Pancreas (tissue), 10 donors: Measurements from ENCODE around the gene CLEC4E. TPM values are rescaled to one million over a fixed set of nuclear protein-coding genes. Genes with fewer than 3 reads are reported as not detected.

ENCODE experiments used
- ATAC-seq, 4 donors: fragments of 200-7000 bp; cut with Tn5 transposase; one replicate each; pipeline versions ENCODE4 v1.8.0 to v1.9.1; 2020; ENCODE audit warnings: mild to moderate bottlenecking in 4 of 4, moderate library complexity in 4 of 4
- DNase-seq, 6 donors: peaks; one replicate each; pipeline ENCODE4 v3.0.0-alpha.2; 2020
- FAIRE-seq: peaks from 2 replicates; lab custom pipeline; 2012; peaks lifted over from hg19 to GRCh38; lab: Jason Lieb, UNC
- H3K27ac ChIP-seq, 4 donors: fragments of 200-600 bp; sonication (generic); 1 replicate in 3 of 4; 2 replicates in 1 of 4; pipeline versions ENCODE4 v1.5.0 to v1.8.0; 2020
- H3K27me3 ChIP-seq, 4 donors: fragments of 200-600 bp; one replicate each; pipeline ENCODE4 v1.8.0; 2021
- H3K36me3 ChIP-seq, 3 donors: fragments of 200-600 bp; sonication (generic) in 1 of 3; one replicate each; pipeline versions ENCODE4 v1.5.0 to v1.8.0; 2020 to 2021
- H3K4me1 ChIP-seq, 3 donors: fragments of 200-600 bp; one replicate each; pipeline ENCODE4 v1.8.0; 2021
- H3K4me3 ChIP-seq, 4 donors: fragments of 200-600 bp; sonication (generic) in 2 of 4; one replicate each; pipeline versions ENCODE4 v1.5.0 to v1.8.0; 2020 to 2021
- H3K9me3 ChIP-seq, 4 donors: fragments of 200-600 bp; one replicate each; pipeline ENCODE4 v1.8.0; 2021
- CTCF ChIP-seq, 4 donors: fragments of 200-600 bp; sonication (generic) in 3 of 4; IDR thresholded peaks; one replicate each; pipeline versions ENCODE4 v1.5.0 to v1.8.0; 2021; ENCODE audit warnings: antibody characterized with exemption in 4 of 4
- WGBS, 2 donors: extraction: QIAGEN DNeasy Blood & Tissue Kit; methylation state at CpG; one replicate each; pipeline ENCODE4 v1.1.7; 2013; 5-methylcytosine and 5-hydroxymethylcytosine counted together
- intact Hi-C, 3 donors: fragments of 100-400 bp; cut with DNase I; formaldehyde crosslinking; loops; one replicate each; pipeline versions ENCODE4 v1.11.1 to v1.14.2; 2022
- polyA plus RNA-seq, 2 donors: library from polyadenylated mRNA; stranded (reverse); fragments of 200-250 nt; gene quantifications; one replicate each; pipeline ENCODE4 v1.2.3, GENCODE V29; 2013
- total RNA-seq, 6 donors: library from RNA; stranded (reverse); fragmentation: NEBNext Ultra II Directional in 4 of 6; extraction: Animal tissue kit (Norgen Biotek cat#: 25700) in 4 of 6; gene quantifications; one replicate each; pipeline versions ENCODE4 v1.2.1 to v1.2.4, GENCODE V29; 2021 to 2023
- donor health status: healthy with polysubstance abuse.
- donor health status: DM: no; HTN: no; CAD: no; lungs with moderate emphysema.
- donor health status: DM: no; HTN: no; CAD: no.
- donor health status: control.
- donor health status: control.
- donor health status: Bipolar disorder and iron deficiency.
- donor health status: DM: yes; HTN: yes; CAD: no.
- donor health status: DM: no; HTN: no; CAD: no.
- donor health status: DM: no; HTN: no; CAD: no.
- donor health status: DM: yes; HTN: yes; CAD: no.

CLEC4E gene
- total and polyA plus RNA-seq, 8 donors: 0.19 to 1.7 (median 0.68) TPM; not detected in 2

DNA sequence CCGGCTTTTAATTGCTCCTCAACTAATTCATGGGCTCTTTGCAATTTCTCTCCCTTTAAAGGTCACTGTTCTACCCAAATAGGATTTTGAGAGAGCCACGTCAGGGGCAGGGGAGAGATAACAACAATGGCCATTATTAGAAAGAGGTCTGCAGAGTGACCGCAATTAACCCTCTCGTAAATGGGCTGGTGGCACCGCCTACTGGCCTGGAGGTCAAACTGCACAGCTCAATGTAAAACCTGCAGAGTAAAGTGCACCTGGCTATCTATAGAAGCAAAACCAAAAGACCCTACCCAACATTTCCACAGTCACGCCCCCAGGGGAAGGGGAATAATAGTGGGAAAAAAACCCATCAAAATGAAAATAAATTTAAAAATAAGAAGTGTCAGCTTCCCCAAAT lies 21.6 kb upstream of the CLEC4E start:
- TF ChIP-seq CTCF (IDR thresholded peaks at IDR 0.05): no peak
- H3K4me3 ChIP-seq: no peak overlapping the region
- no peak for ATAC-seq
- no peak for FAIRE-seq
- peaks cover 0 to 3% (median 0%) of the 10 kb centered on the region in 4 donors for H3K27me3 ChIP-seq
- H3K27ac ChIP-seq: no peak overlapping the region
- H3K9me3 ChIP-seq: no peaks in the 10 kb centered on the region
- intact Hi-C loops: no loop called here
- no peaks in the 10 kb centered on the region for H3K4me1 ChIP-seq
- H3K36me3 ChIP-seq: no peaks in the 10 kb centered on the region
- WGBS, 2 donors: 85 to 94% methylated on average over 6 of the region's 6 CpGs
- DNase-seq: no peak

DNA sequence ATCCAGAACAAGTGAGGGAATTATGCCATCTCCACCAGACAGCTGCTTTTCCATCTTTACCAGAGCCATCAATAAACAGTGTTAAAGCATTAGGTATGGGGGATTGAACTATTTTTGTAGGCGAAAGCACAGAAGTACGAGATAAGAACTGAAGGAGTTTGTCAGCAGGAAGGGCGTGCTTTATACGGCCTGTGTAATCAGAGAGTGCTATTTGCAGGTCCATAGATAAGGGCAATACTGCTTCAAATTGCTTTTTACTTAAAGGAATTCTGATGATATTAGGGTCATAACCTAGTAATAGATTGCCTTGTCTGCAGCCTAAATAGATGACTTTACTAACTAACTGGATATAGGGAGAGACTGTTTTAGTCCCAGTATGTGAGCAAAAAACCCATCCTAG lies 20.3 kb upstream of the CLEC4E start:
- intact Hi-C loops: no loop called here
- ATAC-seq: no peak
- WGBS, 2 donors: 14 to 17% methylated on average over 4 of the region's 4 CpGs
- TF ChIP-seq CTCF (IDR thresholded peaks at IDR 0.05): no peak
- H3K4me3 ChIP-seq: no peak overlapping the region
- peaks cover 0 to 3% (median 0%) of the 10 kb centered on the region in 4 donors for H3K27me3 ChIP-seq
- H3K4me1 ChIP-seq: no peaks in the 10 kb centered on the region
- DNase-seq: no peak
- FAIRE-seq: no peak
- H3K27ac ChIP-seq: no peak overlapping the region
- no peaks in the 10 kb centered on the region for H3K9me3 ChIP-seq
- no peaks in the 10 kb centered on the region for H3K36me3 ChIP-seq

- no peak for DNase-seq
- no peaks in the 10 kb centered on the region for H3K4me1 ChIP-seq
- FAIRE-seq: no peak
- H3K4me3 ChIP-seq: no peak overlapping the region
- no peaks in the 10 kb centered on the region for H3K36me3 ChIP-seq
- no peak for ATAC-seq
- peaks cover 0 to 2% (median 0%) of the 10 kb centered on the region in 4 donors for H3K27me3 ChIP-seq
- 68 to 79% methylated on average over 11 of the region's 11 CpGs for WGBS, 2 donors
- intact Hi-C loops: no loop called here
- H3K9me3 ChIP-seq: no peaks in the 10 kb centered on the region
- no peak for TF ChIP-seq CTCF (IDR thresholded peaks at IDR 0.05)
- no peak overlapping the region for H3K27ac ChIP-seq
Measured at GRCh38 chr12:8559676-8560075, 19.0 kb upstream of the CLEC4E start.

DNA sequence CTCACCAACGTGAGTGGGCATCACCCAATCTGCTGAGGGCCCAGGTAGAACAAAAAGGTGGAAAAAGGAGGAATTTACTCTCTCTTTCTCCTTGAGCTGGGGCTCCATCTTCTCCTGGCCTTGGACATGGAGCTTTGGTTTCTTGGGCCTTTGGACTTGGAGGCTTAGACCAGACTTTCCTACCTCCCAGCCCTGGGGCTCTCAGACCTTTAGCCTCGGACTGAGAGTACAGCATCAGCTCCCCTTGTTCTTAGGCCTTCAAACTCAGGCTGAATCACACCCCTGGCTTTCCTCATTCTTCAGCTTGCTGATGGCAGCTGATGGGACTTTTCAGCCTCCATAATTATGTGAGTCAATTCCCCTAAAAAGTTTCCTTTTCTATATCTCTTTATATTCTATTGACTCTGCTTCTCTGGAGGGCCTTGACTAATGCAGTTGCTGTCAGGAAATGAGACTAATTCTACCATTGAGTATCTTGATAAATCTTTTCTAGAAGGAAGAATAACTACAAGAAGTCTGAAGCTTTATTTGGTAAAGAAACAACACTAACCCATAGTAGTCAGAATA lies 15.9 kb upstream of the CLEC4E start:
- Histone ChIP-seq H3K36me3 (no peaks in the 10 kb centered on the region), H3K4me1 (no peaks in the 10 kb centered on the region), H3K27ac (no peak overlapping the region), H3K27me3 (no peaks in the 10 kb centered on the region), H3K9me3 (no peaks in the 10 kb centered on the region), H3K4me3 (no peak overlapping the region)
- no peak for TF ChIP-seq CTCF (IDR thresholded peaks at IDR 0.05)
- DNase-seq: no peak
- intact Hi-C loops: no loop called here
- no peak for FAIRE-seq
- no peak for ATAC-seq
- 48 to 65% methylated on average over 2 of the region's 2 CpGs for WGBS, 2 donors

DNA sequence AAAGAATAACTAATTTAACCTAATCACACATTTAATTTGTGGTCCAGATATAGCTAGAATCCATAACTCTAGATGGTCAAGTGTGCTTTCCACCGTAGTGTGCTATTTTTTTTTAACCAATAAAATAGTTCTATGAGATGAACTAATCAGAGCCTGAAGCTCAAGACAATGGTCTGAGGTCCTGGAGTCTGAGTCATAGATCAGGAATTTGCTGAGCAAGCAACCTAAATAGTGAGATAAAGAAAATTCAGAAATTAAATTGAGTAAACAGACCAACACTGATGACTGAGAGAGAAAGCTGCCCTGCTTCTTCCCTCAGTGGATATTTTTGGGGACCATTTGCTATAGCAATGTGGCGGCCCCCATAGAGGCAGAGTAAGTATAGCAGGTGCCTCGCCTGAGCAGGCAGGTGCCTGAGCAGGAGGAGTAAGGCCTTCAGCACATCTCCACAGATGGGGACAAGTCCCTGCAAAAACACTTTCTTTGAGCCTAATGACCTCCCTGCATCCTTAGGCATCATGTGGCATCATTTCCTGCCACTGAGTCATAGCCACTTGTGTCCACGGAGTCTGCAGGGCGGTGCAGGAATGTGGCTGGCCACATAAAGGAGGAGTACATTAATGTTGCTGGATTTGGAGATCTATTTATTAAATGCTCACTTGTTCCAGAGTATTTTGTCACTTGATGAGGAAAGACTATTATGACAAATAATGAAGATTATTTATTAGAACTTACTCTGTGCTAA lies 13.9 kb upstream of the CLEC4E start:
- Histone ChIP-seq H3K9me3 (no peaks in the 10 kb centered on the region), H3K27me3 (no peaks in the 10 kb centered on the region), H3K27ac (no peak overlapping the region), H3K4me1 (no peaks in the 10 kb centered on the region), H3K36me3 (no peaks in the 10 kb centered on the region), H3K4me3 (no peak overlapping the region)
- DNase-seq: no peak
- TF ChIP-seq CTCF (IDR thresholded peaks at IDR 0.05): no peak
- intact Hi-C loops: no loop called here
- WGBS, 2 donors: 84 to 94% methylated on average over 5 of the region's 5 CpGs
- ATAC-seq: no peak
- no peak for FAIRE-seq
